Measurements from ENCODE around the gene MYO5B.

DNA sequence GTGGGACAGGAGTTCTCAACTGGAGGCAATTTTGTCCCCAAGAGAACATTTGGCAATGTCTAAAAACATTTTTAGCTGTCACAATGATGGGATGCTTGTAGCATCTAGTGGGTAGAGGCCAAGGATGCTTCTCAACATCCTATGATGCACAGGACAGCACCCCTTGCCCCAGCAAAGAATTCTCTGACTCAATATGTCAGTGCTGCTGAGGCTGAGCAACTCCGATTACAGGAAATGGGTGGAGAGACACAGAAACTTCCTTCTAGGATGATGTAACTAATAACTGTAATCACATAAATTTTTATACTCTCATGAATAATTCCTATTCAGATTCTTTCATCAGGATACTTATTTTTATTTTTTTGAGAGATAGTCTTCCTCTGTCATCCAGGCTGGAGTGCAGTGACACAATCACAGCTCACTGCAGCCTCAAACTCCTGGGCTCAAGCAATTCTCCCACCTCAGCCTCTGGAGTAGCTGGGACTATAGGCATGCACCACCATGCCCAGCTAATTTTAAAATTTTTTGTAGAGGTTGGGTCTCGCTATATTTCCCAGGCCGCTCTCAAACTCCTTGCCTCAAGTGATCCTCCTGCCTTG lies 261.3 kb downstream of the MYO5B start:
- no peak for TF ChIP-seq EP300 (IDR thresholded peaks at IDR 0.05)
- no peak for TF ChIP-seq POLR2AphosphoS5 (IDR thresholded peaks at IDR 0.05)
